H1 (cell line): ENCODE data around the gene ACTRT3. TPM values are rescaled to one million over a fixed set of nuclear protein-coding genes. Genes with fewer than 3 reads are reported as not detected.

Experiments
- CHD7 ChIP-seq: fragments of 300-600 bp; sonication (generic); IDR thresholded peaks from 2 replicates; pipeline ENCODE4 v1.7.1; 2012; ENCODE audit warnings: low read length, moderate library complexity, mild to moderate bottlenecking, inconsistent platforms; ENCODE audit not compliant: insufficient replicate concordance
- E2F6 ChIP-seq: IDR thresholded peaks from 2 replicates; pipeline ENCODE4 v1.6.1; 2012; ENCODE audit warnings: inconsistent platforms
- POLR2AphosphoS5 ChIP-seq: IDR thresholded peaks from 2 replicates; pipeline ENCODE4 v1.6.1; 2011; ENCODE audit warnings: low read depth, low read length
- SIX5 ChIP-seq: IDR thresholded peaks from 2 replicates; pipeline ENCODE4 v1.6.1; 2011; ENCODE audit warnings: mild to moderate bottlenecking, low read depth, low read length
- TEAD4 ChIP-seq: IDR thresholded peaks from 2 replicates; pipeline ENCODE4 v1.6.1; 2012; ENCODE audit warnings: low read depth, low read length, inconsistent platforms, mixed read lengths
- ZNF274 ChIP-seq: IDR thresholded peaks from 2 replicates; pipeline ENCODE4 v1.7.0; 2012; ENCODE audit warnings: low read length, borderline replicate concordance; ENCODE audit errors: extremely low read depth
- polyA plus RNA-seq, 7 experiments: library from polyadenylated mRNA; depleted of rRNA in 3 of 7; stranded (reverse) in 5 of 7; unstranded in 2 of 7; fragments of >200 nt in 5 of 7; fragments of 200-250 nt in 2 of 7; gene quantifications; 1 replicate in 5 of 7; 2 replicates in 1 of 7; 4 replicates in 1 of 7; pipeline versions ENCODE4 v1.2.1 to v1.2.3, GENCODE V29; 2011 to 2013; ENCODE audit warnings: missing spikeins in 2 of 7, mixed read lengths in 2 of 7
- total RNA-seq: library from RNA; stranded (reverse); fragmentation: NEBNext Ultra II Directional; extraction: Animal tissue kit (Norgen Biotek cat#: 25700); gene quantifications from 2 replicates; pipeline ENCODE4 v1.2.1, GENCODE V29; 2021

Gene ACTRT3
- total and polyA plus RNA-seq, 2 of the 8 experiments (the other 6 are each of a cell fraction or from before 2014, with no cell fraction given): 3.4 to 5.9 TPM

- TF ChIP-seq CHD7 (no peak), ZNF274 (no peak), SIX5 (no peak), POLR2AphosphoS5 (no peak), TEAD4 (no peak), E2F6 (no peak)
These were observed 4.8 kb upstream of the ACTRT3 start (continued) for GRCh38 chr3:169774186-169774585.
